Upper lobe of right lung (tissue), 1 donor: ENCODE data around the gene MYEOV. TPM values are rescaled to one million over a fixed set of nuclear protein-coding genes. Genes with fewer than 3 reads are reported as not detected.

ENCODE experiments used
- ATAC-seq: fragments of 200-7000 bp; cut with Tn5 transposase; one replicate; pipeline ENCODE4 v1.9.1; 2020; ENCODE audit warnings: mild to moderate bottlenecking, moderate library complexity
- DNase-seq: peaks from one replicate; pipeline ENCODE4 v3.0.0-alpha.2; 2020
- H3K27ac ChIP-seq: fragments of 200-600 bp; one replicate; pipeline ENCODE4 v1.8.0; 2022
- H3K27me3 ChIP-seq: fragments of 200-600 bp; one replicate; pipeline ENCODE4 v1.8.0; 2022; ENCODE audit warnings: mild to moderate bottlenecking
- H3K36me3 ChIP-seq: fragments of 200-600 bp; one replicate; pipeline ENCODE4 v1.8.0; 2022
- H3K4me1 ChIP-seq: fragments of 200-600 bp; one replicate; pipeline ENCODE4 v1.8.0; 2022
- H3K4me3 ChIP-seq: fragments of 200-600 bp; one replicate; pipeline ENCODE4 v1.8.0; 2022; ENCODE audit warnings: mild to moderate bottlenecking
- H3K9me3 ChIP-seq: fragments of 200-600 bp; one replicate; pipeline ENCODE4 v1.8.0; 2022
- intact Hi-C: fragments of 100-400 bp; cut with DNase I; formaldehyde crosslinking; loops from one replicate; pipeline ENCODE4 v1.11.0; 2022
- total RNA-seq: library from RNA; stranded (reverse); fragmentation: NEBNext Ultra II Directional; extraction: Animal tissue kit (Norgen Biotek cat#: 25700); gene quantifications from one replicate; pipeline ENCODE4 v1.2.1, GENCODE V29; 2021
- TF ChIP-seq, protein P1 (sequence below): fragments of 200-600 bp; IDR thresholded peaks from one replicate; pipeline ENCODE4 v1.8.0; 2022; ENCODE audit warnings: antibody characterized with exemption
- donor health status: DM: no; HTN: yes; CAD: no; lungs with severe emphysema.

MYEOV gene
- total RNA-seq, 1 donor from 2014 or later = 0.23 TPM

DNA sequence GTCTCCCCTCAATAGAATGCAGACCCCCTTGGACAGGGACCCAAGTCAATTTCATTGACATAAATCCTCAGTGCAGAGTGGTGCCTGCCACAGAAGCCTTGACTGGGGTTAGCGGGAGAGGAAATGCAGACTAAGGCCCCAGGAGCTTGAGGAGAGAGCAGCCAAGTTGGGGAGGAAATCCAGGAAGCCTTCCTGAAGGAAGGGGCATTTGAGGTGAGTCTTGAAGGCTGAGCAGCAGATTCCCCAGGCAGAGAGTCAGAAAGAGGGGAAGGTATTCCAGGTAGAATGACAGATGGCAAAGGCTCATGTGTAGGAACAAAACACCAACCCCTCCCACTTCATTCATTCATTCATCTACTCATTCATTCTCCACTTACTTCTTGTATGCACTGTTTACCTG, 10.3 kb downstream of the MYEOV start:
- Histone ChIP-seq H3K4me1 (peaks cover 6% of the 10 kb centered on the region), H3K27me3 (no peaks in the 10 kb centered on the region), H3K36me3 (no peaks in the 10 kb centered on the region), H3K4me3 (no peak overlapping the region), H3K9me3 (no peaks in the 10 kb centered on the region), H3K27ac (no peak overlapping the region)
- intact Hi-C loops = no loop called here
- DNase-seq (no peak), ATAC-seq (no peak)
- TF ChIP-seq, protein P1, sequence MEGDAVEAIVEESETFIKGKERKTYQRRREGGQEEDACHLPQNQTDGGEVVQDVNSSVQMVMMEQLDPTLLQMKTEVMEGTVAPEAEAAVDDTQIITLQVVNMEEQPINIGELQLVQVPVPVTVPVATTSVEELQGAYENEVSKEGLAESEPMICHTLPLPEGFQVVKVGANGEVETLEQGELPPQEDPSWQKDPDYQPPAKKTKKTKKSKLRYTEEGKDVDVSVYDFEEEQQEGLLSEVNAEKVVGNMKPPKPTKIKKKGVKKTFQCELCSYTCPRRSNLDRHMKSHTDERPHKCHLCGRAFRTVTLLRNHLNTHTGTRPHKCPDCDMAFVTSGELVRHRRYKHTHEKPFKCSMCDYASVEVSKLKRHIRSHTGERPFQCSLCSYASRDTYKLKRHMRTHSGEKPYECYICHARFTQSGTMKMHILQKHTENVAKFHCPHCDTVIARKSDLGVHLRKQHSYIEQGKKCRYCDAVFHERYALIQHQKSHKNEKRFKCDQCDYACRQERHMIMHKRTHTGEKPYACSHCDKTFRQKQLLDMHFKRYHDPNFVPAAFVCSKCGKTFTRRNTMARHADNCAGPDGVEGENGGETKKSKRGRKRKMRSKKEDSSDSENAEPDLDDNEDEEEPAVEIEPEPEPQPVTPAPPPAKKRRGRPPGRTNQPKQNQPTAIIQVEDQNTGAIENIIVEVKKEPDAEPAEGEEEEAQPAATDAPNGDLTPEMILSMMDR = no peak

DNA sequence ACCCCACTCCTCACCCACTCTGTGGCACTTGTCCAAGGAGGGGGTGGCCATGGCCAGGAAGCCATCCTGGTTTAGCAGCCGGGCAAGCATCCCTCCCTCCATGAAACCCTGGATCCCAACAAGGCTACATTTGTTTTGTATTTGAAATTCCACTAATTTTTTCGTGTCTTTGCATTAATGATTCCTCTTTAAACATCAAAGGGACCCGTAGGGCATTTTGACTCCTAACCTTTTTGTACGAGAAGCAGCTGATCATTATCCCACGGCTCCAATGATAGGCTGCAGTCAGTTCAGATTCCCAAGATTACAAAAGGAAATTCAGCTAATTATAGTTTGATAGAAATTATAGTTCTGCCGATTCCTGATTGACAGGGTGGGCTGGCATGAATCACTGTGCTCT, 10.7 kb downstream of the MYEOV start:
- TF ChIP-seq, protein P1 = no peak
- Histone ChIP-seq H3K27ac (no peak overlapping the region), H3K27me3 (no peaks in the 10 kb centered on the region), H3K36me3 (no peaks in the 10 kb centered on the region), H3K9me3 (no peaks in the 10 kb centered on the region), H3K4me1 (peaks cover 6% of the 10 kb centered on the region), H3K4me3 (no peak overlapping the region)
- DNase-seq = no peak
- intact Hi-C loops = no loop called here
- ATAC-seq = no peak

DNA sequence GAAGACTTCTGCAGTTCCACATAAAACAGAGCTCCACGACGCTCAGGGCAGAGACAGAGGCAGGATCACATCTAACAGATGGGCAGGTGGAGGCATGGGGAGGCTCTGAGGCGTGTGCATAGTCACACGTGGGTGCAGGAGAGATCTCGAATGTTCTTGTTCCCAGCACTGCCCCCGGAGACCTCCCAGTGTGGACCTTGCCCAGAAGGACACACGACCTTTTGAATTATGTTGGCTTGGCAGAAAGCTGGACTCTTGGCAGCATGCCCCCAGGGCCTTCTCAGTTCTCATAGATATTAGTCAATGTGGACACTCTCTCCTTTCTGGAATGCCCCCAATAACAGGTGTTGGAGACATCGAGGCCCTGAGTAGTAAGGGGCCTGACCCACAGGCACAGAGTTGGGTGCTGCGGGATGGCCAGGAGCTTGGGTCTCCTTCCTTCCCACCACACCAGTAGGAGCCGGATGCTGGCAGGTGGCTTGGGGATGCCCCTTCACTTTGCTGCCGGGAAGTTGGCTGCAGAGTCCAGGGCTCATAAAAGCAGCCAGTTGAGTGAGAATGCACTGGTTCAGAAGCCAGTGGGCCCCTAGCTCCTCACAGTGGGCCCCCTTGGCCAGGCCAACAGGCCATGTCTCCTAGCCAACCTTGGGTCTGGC, 12.1 kb downstream of the MYEOV start:
- no peak for ATAC-seq
- H3K36me3 ChIP-seq = no peaks in the 10 kb centered on the region
- no peak overlapping the region for H3K4me3 ChIP-seq
- DNase-seq = peak; percentile 57
- peaks cover 7% of the 10 kb centered on the region for H3K4me1 ChIP-seq
- H3K27ac ChIP-seq = no peak overlapping the region
- intact Hi-C loops = no loop called here
- TF ChIP-seq, protein P1 = no peak
- H3K9me3 ChIP-seq = no peaks in the 10 kb centered on the region
- no peaks in the 10 kb centered on the region for H3K27me3 ChIP-seq

DNA sequence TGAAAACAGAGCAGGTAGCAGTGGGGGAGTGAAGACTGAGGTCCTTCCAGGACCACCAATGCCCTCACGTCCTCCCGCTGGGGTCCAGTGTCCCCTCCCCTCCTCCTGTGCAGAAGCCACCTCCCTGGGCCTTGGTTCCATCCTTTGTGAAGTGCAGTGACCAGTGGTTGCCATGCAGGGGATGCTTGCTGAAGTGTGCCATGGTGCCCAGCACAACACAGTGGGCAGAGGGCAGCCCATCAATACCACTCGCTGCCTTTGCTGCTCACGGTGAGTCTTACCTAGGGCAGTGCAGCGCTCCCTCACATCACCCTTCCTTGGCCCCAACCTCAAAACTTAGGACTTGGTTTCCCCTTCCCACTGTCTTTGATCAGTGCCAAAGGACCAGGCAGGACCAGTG, 12.9 kb downstream of the MYEOV start:
- no peaks in the 10 kb centered on the region for H3K36me3 ChIP-seq
- H3K4me1 ChIP-seq = peaks cover 15% of the 10 kb centered on the region
- TF ChIP-seq, protein P1 = no peak
- no peak overlapping the region for H3K4me3 ChIP-seq
- intact Hi-C loops = no loop called here
- DNase-seq = peak; percentile 31
- no peaks in the 10 kb centered on the region for H3K27me3 ChIP-seq
- H3K9me3 ChIP-seq = no peaks in the 10 kb centered on the region
- H3K27ac ChIP-seq = no peak overlapping the region
- ATAC-seq = no peak

DNA sequence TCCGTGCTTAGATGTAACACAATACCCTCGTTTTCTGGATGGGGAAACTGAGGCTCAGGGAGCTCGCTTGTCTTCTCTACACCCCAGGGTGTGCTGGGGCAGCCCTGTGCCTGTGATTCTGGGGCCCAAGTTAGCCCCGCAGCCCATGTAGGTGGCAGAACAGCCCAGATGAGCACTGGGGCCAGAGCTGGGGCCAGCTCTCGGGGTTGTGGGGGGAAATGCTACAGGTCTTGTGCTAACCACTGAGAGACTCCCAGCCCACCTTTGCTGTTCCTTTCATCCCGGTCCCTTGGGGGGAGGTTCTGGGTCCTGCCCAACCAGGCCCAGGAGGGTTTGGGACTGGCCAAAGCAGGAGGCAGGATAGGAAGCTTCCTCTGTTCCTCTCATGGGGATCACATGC, 13.5 kb downstream of the MYEOV start:
- no peaks in the 10 kb centered on the region for H3K27me3 ChIP-seq
- TF ChIP-seq, protein P1 = no peak
- ATAC-seq (no peak), DNase-seq (peak; percentile 34)
- no peaks in the 10 kb centered on the region for H3K9me3 ChIP-seq
- intact Hi-C loops = no loop called here
- H3K36me3 ChIP-seq = no peaks in the 10 kb centered on the region
- no peak overlapping the region for H3K27ac ChIP-seq
- peaks cover 17% of the 10 kb centered on the region for H3K4me1 ChIP-seq
- no peak overlapping the region for H3K4me3 ChIP-seq
